Loucy (cell line): Measurements from ENCODE around the gene NCKAP5.

Experiments used
- EZH2phosphoT487 ChIP-seq: fragments of 200-600 bp; IDR thresholded peaks from 2 replicates; pipeline ENCODE4 v1.6.1; 2018; ENCODE audit warnings: antibody characterized with exemption, mild to moderate bottlenecking, moderate library complexity, borderline replicate concordance
- TF ChIP-seq, protein P1 (sequence below): fragments of 200-600 bp; sonication (generic); conservative IDR thresholded peaks from 2 replicates; pipeline ENCODE4 v1.5.1; 2014; ENCODE audit warnings: mild to moderate bottlenecking, antibody characterized with exemption, low read length

GRCh38 chr2:133171393-133172004 is 396.8 kb downstream of the NCKAP5 start:
- TF ChIP-seq, protein P1, sequence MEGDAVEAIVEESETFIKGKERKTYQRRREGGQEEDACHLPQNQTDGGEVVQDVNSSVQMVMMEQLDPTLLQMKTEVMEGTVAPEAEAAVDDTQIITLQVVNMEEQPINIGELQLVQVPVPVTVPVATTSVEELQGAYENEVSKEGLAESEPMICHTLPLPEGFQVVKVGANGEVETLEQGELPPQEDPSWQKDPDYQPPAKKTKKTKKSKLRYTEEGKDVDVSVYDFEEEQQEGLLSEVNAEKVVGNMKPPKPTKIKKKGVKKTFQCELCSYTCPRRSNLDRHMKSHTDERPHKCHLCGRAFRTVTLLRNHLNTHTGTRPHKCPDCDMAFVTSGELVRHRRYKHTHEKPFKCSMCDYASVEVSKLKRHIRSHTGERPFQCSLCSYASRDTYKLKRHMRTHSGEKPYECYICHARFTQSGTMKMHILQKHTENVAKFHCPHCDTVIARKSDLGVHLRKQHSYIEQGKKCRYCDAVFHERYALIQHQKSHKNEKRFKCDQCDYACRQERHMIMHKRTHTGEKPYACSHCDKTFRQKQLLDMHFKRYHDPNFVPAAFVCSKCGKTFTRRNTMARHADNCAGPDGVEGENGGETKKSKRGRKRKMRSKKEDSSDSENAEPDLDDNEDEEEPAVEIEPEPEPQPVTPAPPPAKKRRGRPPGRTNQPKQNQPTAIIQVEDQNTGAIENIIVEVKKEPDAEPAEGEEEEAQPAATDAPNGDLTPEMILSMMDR: peak; percentile 67
- no peak for TF ChIP-seq EZH2phosphoT487
